ENCODE data around the gene KCNH2. TPM values are rescaled to one million over a fixed set of nuclear protein-coding genes. Genes with fewer than 3 reads are reported as not detected.

The KCNH2 gene
- total RNA-seq, 4 donors from 2014 or later = 2.4 to 8.5 (median 3.4) TPM

- Histone ChIP-seq H3K27me3 (no peaks in the 10 kb centered on the region), H3K27ac (no peak overlapping the region), H3K9me3 (no peaks in the 10 kb centered on the region), H3K36me3 (no peaks in the 10 kb centered on the region), H3K4me3 (no peak overlapping the region), H3K4me1 (no peaks in the 10 kb centered on the region)
- no peak for TF ChIP-seq CTCF (IDR thresholded peaks at IDR 0.05)
- TF ChIP-seq POLR2A (IDR thresholded peaks at IDR 0.05) = no peak
- no peak for DNase-seq
Observed at GRCh38 chr7:150996376-150997074, 18.4 kb upstream of the KCNH2 start.

- Histone ChIP-seq H3K27ac (no peak overlapping the region), H3K9me3 (peaks cover 0 to 8% (median 2%) of the 10 kb centered on the region in 4 donors), H3K27me3 (no peaks in the 10 kb centered on the region), H3K36me3 (no peaks in the 10 kb centered on the region), H3K4me1 (no peaks in the 10 kb centered on the region), H3K4me3 (peak overlapping the region in 2 of 4 donors; percentile 26 to 29)
- TF ChIP-seq CTCF (IDR thresholded peaks at IDR 0.05) = no peak
- DNase-seq = no peak
Observed at GRCh38 chr7:150994838-150995510, 16.9 kb upstream of the KCNH2 start.

- Histone ChIP-seq H3K27me3 (no peaks in the 10 kb centered on the region), H3K4me1 (no peaks in the 10 kb centered on the region), H3K36me3 (no peaks in the 10 kb centered on the region), H3K4me3 (peak overlapping the region in 2 of 4 donors; percentile 26 to 29), H3K27ac (peak overlapping the region in 2 of 4 donors; percentile 17 to 39), H3K9me3 (peaks cover 0 to 10% (median 3%) of the 10 kb centered on the region in 4 donors)
- TF ChIP-seq POLR2A (IDR thresholded peaks at IDR 0.05) (no peak), CTCF (IDR thresholded peaks at IDR 0.05) (no peak)
- no peak for DNase-seq
Observed at GRCh38 chr7:150994141-150994837, 16.2 kb upstream of the KCNH2 start.

GRCh38 chr7:150993511-150993910 is 15.4 kb upstream of the KCNH2 start:
- H3K27ac ChIP-seq = peak overlapping the region in 3 of 4 donors; percentile 17 to 39 (median 25)
- peak overlapping the region in 1 of 4 donors; percentile 29 for H3K4me3 ChIP-seq
- no peaks in the 10 kb centered on the region for H3K27me3 ChIP-seq
- no peak for DNase-seq
- peaks cover 0 to 7% (median 2%) of the 10 kb centered on the region in 4 donors for H3K4me1 ChIP-seq
- TF ChIP-seq CTCF (IDR thresholded peaks at IDR 0.05) = no peak
- TF ChIP-seq POLR2A (IDR thresholded peaks at IDR 0.05) = no peak
- no peaks in the 10 kb centered on the region for H3K36me3 ChIP-seq
- H3K9me3 ChIP-seq = peaks cover 0 to 10% (median 3%) of the 10 kb centered on the region in 4 donors

- H3K4me3 ChIP-seq = no peak overlapping the region
- peak overlapping the region in 2 of 4 donors; percentile 22 to 43 for H3K27ac ChIP-seq
- no peak for DNase-seq
- no peaks in the 10 kb centered on the region for H3K36me3 ChIP-seq
- H3K4me1 ChIP-seq = peaks cover 0 to 11% (median 4%) of the 10 kb centered on the region in 4 donors
- no peaks in the 10 kb centered on the region for H3K27me3 ChIP-seq
- H3K9me3 ChIP-seq = peaks cover 0 to 10% (median 3%) of the 10 kb centered on the region in 4 donors
- no peak for TF ChIP-seq CTCF (IDR thresholded peaks at IDR 0.05)
- TF ChIP-seq POLR2A (IDR thresholded peaks at IDR 0.05) = no peak
Observed at GRCh38 chr7:150992833-150993302, 14.7 kb upstream of the KCNH2 start.
